GM19467 (cell line): ENCODE results near the gene OR1S1.
"Not testable (repeated sequence)": the region's sequence is repeated elsewhere in the genome, so short reads cannot be mapped to it uniquely, and the experiment has no call there.

Source experiments
- ATAC-seq: cut with Tn5 transposase; IDR thresholded peaks from one replicate; pipeline ENCODE4 v1.9.1; 2021; ENCODE audit warnings: mild to moderate bottlenecking, moderate library complexity; ENCODE audit not compliant: unreplicated experiment

Gene OR1S1

DNA sequence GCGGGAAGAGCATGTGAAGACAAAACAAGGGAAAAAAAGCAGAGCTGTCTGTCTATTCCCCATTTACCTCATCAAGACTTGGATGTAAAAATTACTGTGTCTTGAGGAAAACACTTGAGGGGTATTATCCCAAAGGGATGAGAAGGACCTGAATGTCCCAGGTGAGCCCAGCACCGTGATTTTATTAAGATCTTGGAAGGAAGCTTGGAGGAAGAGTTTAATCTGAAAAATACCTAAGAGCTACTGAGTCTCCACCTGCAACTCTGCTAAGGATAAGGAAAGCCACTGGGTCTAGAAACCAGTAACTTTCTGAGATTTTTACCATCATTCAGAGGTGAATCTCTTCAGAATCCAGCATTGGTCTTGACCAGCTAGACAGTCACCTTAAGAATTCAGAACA is at the start of gene OR1S1:
Gene OR1S1 (plus strand): TSS at position 301 of the 400 bp plus-strand sequence.
- ATAC-seq: not testable (repeated sequence)

DNA sequence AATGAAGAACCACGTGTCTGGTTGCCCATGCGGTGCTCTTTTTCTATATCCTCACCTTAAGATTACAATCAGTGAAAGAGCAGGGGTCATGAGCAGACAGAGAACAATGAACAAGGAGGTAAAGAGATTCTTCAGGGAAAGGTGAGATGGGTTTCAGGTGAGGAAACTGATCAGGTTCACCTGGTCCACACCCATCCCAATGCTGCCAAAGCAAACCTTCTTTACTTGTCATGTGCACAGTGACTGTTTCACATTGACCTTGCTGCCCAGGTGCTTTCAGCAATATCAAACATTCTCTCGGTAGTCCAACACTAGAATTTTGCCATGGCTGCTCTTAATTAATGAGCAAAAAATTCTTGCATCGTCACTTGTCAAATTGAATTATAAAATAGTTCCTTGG is 48.1 kb upstream of the OR1S1 start:
- ATAC-seq: no peak

DNA sequence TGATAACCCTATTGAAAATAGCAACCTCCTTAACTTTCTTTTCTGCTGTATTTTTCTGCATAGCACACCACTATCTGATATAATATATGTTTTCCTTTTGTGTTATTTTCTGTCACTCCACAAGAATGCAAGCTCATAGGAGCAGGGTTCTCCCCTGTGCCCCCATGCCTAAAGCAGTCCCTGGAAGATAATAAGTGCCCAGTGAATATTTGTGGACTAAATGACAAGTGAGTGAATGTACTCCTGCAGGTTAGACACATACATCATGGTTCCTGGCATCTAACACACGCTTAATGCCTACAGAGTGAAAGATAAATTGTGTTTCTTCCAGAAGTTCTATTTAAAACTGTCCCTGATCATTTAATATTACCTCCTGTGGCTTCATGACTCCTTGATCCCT is 47.5 kb upstream of the OR1S1 start:
- no peak for ATAC-seq

DNA sequence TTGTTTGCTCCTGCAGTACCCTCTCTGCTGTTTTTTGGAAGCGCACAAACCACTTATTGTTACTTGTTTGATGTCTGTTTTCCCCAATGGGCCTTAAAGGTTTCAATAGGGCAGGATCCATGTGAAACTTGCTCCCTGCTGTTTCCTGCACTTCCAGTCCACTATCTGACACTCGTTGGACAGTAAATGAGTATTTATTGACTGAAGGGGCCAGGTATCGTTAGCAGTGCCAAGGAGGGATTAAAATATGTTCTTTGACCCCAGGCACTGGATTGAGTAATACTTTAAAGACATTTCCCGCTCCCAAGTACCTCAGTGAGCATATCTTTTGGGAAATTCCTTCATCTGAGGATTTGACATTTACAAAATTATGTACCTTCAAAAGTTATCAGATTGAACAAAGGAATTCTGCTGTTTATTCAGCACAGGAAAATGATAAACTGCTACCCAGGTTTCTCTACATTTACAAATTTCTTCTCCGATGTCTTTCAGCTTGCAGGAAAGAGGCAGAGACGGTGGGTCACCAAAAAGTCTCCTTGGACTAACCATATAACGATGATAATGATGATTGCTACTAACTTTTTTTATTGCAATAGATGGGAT is 46.9 kb upstream of the OR1S1 start:
- no peak for ATAC-seq

DNA sequence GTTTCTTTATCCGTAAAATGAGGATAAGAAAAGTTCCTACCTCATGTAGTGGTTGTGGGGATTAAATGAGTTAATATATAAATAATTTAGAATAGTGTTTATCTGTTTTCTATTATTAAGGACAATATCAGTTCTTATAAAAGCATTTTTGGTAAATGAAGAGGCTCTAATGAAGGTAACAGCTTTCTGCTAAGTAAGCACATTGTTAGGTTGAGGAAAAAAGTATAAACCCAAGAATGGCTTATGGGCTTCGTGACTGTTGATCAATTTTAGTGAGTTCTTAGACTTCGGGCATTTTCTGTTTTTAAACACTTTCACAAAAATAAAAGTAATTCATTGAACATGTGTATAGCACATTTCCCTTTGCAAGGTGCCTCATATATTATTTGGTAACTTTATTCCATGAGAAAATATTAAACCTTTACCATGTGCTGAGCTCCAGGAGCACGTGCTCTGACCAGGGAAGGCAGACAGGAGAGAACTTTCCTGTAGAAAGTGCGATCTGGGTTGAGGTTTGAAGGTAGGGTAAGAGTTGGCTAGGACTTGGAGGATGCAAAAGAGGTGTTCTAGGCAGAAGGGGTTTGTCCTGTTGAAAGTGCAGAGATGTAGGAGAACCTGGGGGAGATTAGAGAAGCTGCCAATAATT is 35.0 kb upstream of the OR1S1 start:
- no peak for ATAC-seq

DNA sequence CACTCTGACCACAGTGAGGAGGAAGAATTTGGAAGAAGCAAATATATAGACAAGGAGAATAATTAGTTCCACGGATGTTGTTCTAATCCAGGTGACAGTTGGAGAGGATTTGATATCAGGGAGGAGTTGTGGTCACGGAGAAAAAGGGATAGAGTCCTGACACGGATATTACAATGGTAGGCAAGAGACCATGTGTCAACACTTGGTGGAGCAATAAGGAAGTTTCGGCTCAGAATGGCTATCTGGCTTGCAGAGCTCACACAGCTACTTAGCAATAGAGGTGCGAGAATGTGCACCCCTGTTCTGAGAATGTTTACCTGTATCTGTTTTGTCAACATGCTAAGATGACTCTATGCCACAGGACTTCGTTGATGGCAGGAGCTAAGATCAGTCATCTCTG is 34.1 kb upstream of the OR1S1 start:
- no peak for ATAC-seq

DNA sequence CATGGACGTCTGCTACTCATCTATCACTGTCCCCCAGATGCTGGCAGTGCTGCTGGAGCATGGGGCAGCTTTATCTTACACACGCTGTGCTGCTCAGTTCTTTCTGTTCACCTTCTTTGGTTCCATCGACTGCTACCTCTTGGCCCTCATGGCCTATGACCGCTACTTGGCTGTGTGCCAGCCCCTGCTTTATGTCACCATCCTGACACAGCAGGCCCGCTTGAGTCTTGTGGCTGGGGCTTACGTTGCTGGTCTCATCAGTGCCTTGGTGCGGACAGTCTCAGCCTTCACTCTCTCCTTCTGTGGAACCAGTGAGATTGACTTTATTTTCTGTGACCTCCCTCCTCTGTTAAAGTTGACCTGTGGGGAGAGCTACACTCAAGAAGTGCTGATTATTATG is 32.9 kb upstream of the OR1S1 start:
- no peak for ATAC-seq

DNA sequence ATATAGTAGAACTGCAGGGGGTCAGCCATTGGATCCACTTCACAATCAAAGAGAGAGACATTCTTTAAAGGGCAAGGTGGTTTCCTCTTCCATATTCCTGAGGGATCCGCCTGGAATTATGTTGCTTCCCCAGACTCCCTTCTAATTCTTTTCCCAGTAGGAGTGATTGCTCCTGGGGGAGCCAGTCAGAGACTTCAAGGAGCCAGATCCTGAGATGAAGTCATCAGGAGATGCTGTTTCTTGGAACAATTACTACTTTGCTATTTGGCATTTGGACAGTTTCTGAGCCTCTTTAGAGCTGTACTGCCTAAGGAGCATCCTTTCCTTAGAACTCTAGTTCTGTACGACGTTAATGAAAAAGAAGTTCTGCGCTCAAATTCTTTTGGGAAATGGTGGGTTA is 25.6 kb upstream of the OR1S1 start:
- ATAC-seq: no peak

DNA sequence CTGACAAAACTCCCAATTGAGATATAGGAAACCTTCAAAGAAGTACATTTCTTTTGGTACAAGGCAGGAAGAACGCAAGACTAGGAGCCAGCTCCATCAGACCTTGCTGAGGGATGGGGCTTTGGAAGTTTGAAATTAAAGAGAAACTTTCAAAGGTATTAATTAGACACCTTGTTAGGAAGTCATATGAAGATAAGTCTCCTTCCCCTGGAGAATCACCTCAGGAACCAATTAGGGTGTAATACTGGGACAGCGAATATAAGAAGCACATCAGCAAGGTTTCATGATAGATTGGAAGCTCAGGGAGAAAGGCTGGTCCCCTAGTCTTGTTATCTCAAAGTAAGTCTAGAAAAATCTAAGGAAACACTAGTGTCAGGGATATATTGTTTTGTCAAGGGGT is 23.8 kb upstream of the OR1S1 start, which contains the start of gene OR9Q2:
Gene OR9Q2 (plus strand): TSS at position 301 of the 400 bp plus-strand sequence. CDS start 1,421 bp downstream, outside the sequence.
- no peak for ATAC-seq

DNA sequence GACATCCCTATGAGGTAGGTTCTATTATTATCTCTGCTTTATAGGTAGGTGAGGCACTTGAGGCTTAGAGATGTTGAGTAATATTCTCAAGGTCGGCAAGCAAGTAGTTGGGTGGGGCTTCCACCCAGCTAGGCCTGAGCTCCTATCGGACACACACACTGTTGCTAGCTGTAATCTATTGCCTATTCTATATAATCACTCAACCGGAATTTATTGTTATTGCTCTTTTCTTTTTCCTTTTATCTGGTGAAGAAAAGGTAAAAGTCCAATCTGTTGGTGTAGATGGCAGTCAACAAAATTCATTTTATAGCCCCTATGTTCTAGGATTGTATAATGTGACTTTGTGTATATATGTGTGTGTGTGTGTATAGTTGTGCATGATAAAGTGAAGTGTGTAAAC is 20.3 kb upstream of the OR1S1 start:
- no peak for ATAC-seq

DNA sequence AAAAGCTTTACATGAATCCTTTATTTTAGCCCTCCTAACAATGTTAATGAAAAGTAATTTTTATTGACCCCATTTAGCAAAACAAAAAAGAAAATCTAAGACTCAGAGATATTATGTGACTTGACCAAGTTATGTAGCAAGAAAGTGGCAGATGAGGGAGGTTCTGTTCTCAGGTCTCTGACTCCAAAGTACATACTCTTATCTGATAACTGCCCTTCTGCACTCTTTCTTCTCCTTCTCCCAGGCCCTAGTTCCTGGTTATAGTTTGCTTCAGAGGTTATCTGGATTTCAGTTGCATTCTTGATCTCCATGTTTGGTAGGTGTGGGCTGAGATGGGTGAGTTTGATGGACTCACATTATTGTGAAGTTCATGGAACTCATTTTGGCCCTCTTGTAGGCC is 19.1 kb upstream of the OR1S1 start:
- ATAC-seq: no peak

DNA sequence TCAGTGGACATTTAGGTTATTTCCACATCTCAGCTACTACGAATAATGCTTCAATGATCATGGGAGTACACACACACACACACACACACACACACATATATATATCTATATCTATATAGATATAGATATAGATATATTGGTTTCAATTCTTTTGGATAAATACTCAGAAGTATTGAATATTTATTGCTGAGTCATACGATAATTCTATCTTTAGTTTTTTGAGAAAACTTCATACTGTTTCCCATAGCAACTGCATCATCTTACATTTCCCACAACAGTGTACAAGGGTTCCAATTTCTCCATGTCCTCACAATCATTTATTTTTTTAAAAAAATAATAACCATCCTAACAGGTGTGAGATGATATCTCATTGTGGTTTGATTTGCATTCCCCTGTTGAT is 16.6 kb upstream of the OR1S1 start:
- ATAC-seq: no peak

DNA sequence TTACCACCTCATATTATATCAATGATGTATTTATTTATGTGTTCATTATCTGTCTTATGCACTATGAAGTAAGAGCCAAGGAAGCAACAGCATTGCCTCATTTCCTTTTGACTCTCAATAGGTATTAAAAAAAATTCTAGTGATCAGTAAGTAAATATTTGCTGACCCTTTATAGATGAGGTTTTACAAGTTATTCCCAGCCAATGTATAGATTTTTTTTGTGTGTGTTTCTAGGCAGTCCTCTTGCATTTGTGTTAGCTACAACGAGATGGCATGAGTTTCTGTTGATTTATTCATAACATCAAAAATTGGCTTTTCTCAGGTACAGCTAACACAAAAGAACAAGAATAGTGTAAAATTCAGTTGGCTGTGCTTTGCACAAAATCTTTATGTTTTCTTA is 13.2 kb upstream of the OR1S1 start:
- no peak for ATAC-seq

DNA sequence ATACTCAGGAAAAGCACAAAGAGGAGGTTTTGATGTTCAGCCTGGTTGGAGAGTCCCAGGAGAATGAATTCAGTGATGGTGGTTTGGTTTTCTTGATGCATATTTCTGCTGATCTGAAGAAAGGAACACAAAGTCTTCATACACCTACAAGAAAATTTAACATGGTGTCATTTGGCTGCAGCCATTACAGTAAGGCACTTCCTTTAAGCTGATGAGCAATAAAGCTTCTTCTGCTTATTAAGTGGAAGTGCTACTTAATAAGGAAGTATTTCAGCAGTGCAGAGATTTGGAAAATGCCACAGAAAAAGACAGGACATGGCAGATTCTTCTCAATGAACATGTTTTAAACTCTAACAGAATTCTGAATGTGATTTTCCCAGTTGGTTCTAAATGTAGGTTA is 8.5 kb upstream of the OR1S1 start, which contains the start of gene OR1S2:
Gene OR1S2 (minus strand): TSS at position 101 of the 400 bp plus-strand sequence. CDS start 0 bp downstream, at position 101.
- ATAC-seq: no peak

DNA sequence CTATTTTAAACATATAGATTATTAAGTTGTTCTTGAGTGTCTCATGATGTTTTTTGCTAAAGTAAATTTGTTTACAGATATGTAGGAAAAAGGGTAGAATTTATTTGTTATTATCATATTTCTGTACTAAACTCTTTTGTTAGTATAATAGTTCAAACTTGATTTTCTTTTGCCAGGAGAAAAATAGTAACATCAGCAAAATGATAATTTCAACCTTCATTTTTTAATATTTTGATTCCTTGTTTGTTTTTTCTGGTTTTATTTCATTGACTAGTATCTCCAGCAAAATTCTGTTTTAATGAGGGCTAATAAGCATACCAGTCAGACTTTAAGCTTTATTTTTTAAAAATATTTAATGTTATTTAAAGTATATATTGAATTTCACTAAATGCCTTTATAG is 4.0 kb downstream of the OR1S1 start:
- ATAC-seq: no peak

DNA sequence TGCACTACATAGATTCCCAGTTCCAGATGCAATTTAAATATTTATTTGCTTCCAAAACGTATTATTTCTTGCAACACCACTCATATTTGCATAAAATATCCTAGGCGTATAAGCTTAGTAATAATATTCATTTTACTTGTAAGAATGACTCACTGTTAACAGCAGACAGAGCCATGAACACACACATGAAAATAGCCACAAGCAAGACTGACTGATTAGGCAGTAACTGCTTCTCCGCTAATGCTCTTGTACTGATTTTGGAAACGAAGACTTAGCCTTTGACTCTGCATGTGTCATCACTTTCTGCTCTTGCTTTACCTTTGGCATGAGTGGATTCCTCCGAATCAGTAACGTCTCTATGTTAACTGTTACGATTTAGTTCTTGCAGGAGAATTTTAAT is 10.2 kb downstream of the OR1S1 start:
- no peak for ATAC-seq

DNA sequence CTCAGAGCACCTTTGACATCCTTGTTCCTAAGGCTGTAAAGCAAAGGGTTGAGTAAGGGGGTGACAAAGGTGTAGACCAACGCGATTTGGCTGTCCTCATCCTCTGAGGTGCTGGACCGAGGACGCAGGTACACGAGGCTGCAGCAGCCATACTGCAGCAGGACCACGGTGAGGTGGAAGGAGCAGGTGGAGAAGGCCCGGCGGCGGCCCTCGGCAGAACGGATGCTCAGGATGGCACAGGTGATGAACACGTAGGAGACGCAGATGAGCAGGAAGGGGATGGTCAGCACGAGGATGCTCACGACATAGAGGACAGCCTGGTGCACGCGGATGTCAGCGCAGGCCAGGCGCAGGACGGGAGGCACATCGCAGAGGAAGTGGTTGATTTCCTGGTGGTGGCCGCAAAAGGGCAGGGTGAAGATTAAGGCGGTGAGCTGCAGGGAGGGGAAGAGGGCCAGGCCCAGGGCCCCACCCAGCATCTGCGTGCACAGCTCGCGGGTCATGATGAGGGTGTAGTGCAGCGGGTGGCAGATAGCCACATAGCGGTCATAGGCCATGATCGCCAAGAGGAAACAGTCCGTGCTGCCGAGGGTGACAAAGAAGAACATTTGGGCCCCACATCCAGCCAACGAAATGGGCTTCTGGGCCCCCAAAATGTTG is 15.6 kb downstream of the OR1S1 start:
- no peak for ATAC-seq

DNA sequence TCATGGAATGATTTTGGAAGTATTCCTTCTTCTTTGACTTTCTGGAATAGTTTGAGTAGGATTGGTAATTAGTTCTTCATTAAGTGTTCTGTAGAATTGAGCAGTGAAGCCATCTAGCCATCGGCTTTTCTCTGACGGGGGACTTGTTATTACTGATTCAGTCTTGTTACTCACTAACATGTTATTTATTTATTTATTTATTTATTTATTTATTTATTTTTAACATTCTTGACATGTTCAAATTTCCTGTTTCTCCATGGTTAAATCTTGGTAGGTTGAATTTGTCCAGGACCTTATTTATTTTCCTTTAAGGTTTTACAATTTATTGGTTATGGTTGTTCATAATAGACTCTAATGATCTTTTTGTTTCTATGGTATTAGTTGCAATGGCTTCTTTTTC is 31.4 kb downstream of the OR1S1 start:
- no peak for ATAC-seq

DNA sequence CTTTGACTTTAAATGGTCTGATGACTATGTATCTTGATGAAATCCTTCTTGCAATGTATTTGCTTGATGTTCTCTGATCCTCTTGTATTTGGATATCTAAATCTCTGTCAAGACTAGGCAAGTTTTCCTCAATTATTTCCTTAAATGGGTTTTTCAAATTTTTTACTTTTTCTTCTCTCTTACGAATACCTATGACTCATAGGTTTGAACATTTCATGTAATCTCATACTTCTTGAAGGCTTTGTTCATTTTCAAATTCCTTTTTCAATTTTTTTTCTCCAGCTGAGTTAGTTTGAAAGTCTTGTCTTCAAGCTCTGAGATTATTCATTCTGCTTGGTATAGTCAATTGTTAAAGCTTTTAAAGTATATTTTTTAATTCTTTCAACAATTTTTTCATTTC is 42.4 kb downstream of the OR1S1 start:
- ATAC-seq: no peak

DNA sequence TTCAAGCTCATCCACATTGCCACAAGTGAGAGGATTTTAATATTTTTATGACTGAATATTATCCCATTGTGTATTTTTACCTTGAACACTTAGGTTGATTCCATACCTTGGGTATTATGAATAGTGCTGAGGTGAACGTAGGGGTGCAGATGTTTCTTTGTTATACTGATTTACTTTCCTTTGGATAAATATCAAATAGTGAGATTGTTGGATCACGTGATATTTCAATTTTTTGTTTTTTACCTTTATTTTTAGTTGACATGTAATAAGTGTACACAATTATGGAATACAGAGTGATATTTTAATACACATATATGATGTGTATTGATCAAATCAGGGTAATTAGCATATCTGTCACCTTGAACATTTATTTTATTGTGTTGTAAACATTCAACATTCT is 47.5 kb downstream of the OR1S1 start:
- ATAC-seq: no peak
